Stimulated activated CD8-positive, alpha-beta memory T cell treated with anti-CD3 and anti-CD28 coated beads, Interleukin-2, amount 100 ng/mL, for 48 hours (primary cell): ENCODE data around the gene TNNI3K.

ENCODE experiments used
- DNase-seq, 2 donors: peaks; one replicate each; pipeline ENCODE4 v3.0.0-alpha.2; 2020; ENCODE audit warnings: low read depth in 2 of 2

Gene TNNI3K

GRCh38 chr1:74314438-74314837 is 79.3 kb downstream of the TNNI3K start:
- no peak for DNase-seq

- no peak for DNase-seq
These were observed 81.1 kb downstream of the TNNI3K start for GRCh38 chr1:74316302-74316701.

- no peak for DNase-seq
These were observed 82.5 kb downstream of the TNNI3K start for GRCh38 chr1:74317663-74318062.

GRCh38 chr1:74323937-74324473 is 88.8 kb downstream of the TNNI3K start:
- DNase-seq = no peak

- DNase-seq = no peak
These were observed 89.7 kb downstream of the TNNI3K start for GRCh38 chr1:74324684-74325448.

- no peak for DNase-seq
These were observed 93.7 kb downstream of the TNNI3K start for GRCh38 chr1:74328851-74329250.

GRCh38 chr1:74333244-74333643 is 98.1 kb downstream of the TNNI3K start:
- no peak for DNase-seq

- DNase-seq = no peak
These were observed 99.0 kb downstream of the TNNI3K start for GRCh38 chr1:74334147-74334546.

GRCh38 chr1:74340656-74341055 is 105.5 kb downstream of the TNNI3K start:
- DNase-seq = no peak

- no peak for DNase-seq
These were observed 106.6 kb downstream of the TNNI3K start for GRCh38 chr1:74341702-74342339.

- no peak for DNase-seq
These were observed 108.0 kb downstream of the TNNI3K start for GRCh38 chr1:74343216-74343615.

GRCh38 chr1:74344387-74344786 is 109.2 kb downstream of the TNNI3K start:
- no peak for DNase-seq

GRCh38 chr1:74356493-74356892 is 121.3 kb downstream of the TNNI3K start:
- DNase-seq = no peak

GRCh38 chr1:74357150-74357549 is 122.0 kb downstream of the TNNI3K start:
- DNase-seq = no peak

- DNase-seq = no peak
These were observed 122.6 kb downstream of the TNNI3K start for GRCh38 chr1:74357756-74358155.

- DNase-seq = no peak
These were observed 127.5 kb downstream of the TNNI3K start for GRCh38 chr1:74362691-74363090.

GRCh38 chr1:74363220-74363619 is 128.0 kb downstream of the TNNI3K start:
- DNase-seq = no peak

GRCh38 chr1:74367175-74367813 is 132.1 kb downstream of the TNNI3K start:
- DNase-seq = no peak

GRCh38 chr1:74368335-74368734 is 133.1 kb downstream of the TNNI3K start:
- DNase-seq = no peak

- DNase-seq = no peak
These were observed 140.2 kb downstream of the TNNI3K start for GRCh38 chr1:74375376-74375775.

GRCh38 chr1:74380252-74380651 is 145.1 kb downstream of the TNNI3K start:
- no peak for DNase-seq

GRCh38 chr1:74388855-74389254 is 153.7 kb downstream of the TNNI3K start:
- DNase-seq = no peak

GRCh38 chr1:74392186-74392585 is 157.0 kb downstream of the TNNI3K start:
- DNase-seq = no peak
